M059J (cell line): ENCODE results near the gene AQP10. TPM values are rescaled to one million over a fixed set of nuclear protein-coding genes. Genes with fewer than 3 reads are reported as not detected.

Experiments
- total RNA-seq: library from RNA; depleted of rRNA; stranded (reverse); fragments of >200 nt; shearing (Covaris generic); gene quantifications from 2 replicates; pipeline ENCODE4 v1.2.3, GENCODE V29; 2014; rRNA removed

Gene AQP10
- total RNA-seq, 1 experiment from 2014 or later: not detected

Other genes with a start within 250 kb of the AQP10 start
- not detected in 2 replicates for gene NUP210L, start 166.0 kb upstream of the AQP10 start, total RNA-seq
- gene TPM3, start 129.0 kb upstream of the AQP10 start, total RNA-seq: 679 and 714 TPM in 2 replicates
- gene CFAP141, start 114.8 kb upstream of the AQP10 start, total RNA-seq: not detected in 2 replicates
- gene UBAP2L, start 100.1 kb upstream of the AQP10 start, total RNA-seq: 77.8 and 101 TPM in 2 replicates
- gene HAX1, start 48.5 kb upstream of the AQP10 start, total RNA-seq: 92.3 and 123 TPM in 2 replicates
- gene ATP8B2, start 4.4 kb downstream of the AQP10 start, total RNA-seq: 48.6 and 57.2 TPM in 2 replicates
- gene IL6R, start 84.2 kb downstream of the AQP10 start, total RNA-seq: 2.3 and 3.8 TPM in 2 replicates
- not detected in 2 replicates for gene TDRD10, start 181.1 kb downstream of the AQP10 start, total RNA-seq
- not detected in 2 replicates for gene SHE, start 181.3 kb downstream of the AQP10 start, total RNA-seq
- 34.2 and 42.4 TPM in 2 replicates for gene UBE2Q1, start 237.6 kb downstream of the AQP10 start, total RNA-seq
- not detected in 2 replicates for gene CHRNB2, start 246.7 kb downstream of the AQP10 start, total RNA-seq